NCI-H748 treated with DMSO at 0.1 percent for 48 hours (cell line): Measurements from ENCODE around the gene GALNT16.

ENCODE experiments used
- DNase-seq: peaks from one replicate; lab custom pipeline; 2025; lab: John Stamatoyannopoulos, UW

The GALNT16 gene

GRCh38 chr14:69317780-69318179 is 57.8 kb downstream of the GALNT16 start:
- no peak for DNase-seq

DNA sequence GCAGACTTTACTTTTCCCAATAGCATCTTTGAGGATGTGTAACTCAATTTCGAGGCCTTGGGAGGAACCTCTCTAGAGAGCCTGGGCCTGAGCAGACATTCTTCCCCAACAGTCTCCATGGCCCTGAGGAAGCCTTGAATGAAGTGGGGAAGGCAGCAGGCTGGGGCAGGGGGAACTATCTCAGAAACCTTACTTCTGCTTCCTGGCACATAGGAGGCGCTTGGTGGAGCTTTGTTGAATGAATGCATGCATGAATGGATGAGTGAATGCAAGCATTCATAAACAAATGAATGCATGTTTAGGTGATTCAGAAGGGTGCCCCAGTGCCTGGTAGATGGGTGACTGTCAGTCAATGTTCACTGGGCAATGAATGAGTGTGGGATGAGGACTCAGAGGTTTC is 58.3 kb downstream of the GALNT16 start:
- no peak for DNase-seq

DNA sequence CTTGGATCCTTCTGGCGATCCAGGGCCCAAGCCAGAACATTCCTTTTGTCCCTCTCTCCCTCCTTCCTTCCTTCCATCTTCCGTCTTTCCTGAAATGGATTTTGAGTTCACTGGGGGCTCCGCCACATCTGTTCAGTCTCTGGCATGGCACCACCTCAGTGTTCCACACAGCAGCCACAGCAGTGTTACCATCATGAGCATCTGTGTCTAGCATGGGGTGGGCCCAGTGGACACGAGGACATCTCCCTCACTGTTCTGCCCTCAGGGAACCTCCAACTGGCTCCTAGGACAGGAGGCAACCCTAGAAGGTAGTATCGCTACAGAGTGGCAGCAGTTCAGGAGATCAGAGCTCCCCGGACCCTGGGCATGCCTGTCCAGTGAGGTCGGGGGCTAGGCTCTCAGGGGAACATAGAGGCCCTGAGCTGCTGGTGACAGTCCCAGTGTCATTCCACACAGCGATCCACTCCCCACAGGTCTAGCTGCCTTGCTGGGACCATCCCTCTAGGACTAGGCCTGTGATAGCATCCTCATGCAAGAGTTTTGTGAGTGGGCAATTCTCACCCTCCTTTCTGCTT is 59.0 kb downstream of the GALNT16 start:
- DNase-seq: no peak

GRCh38 chr14:69319911-69320310 is 60.0 kb downstream of the GALNT16 start:
- no peak for DNase-seq

DNA sequence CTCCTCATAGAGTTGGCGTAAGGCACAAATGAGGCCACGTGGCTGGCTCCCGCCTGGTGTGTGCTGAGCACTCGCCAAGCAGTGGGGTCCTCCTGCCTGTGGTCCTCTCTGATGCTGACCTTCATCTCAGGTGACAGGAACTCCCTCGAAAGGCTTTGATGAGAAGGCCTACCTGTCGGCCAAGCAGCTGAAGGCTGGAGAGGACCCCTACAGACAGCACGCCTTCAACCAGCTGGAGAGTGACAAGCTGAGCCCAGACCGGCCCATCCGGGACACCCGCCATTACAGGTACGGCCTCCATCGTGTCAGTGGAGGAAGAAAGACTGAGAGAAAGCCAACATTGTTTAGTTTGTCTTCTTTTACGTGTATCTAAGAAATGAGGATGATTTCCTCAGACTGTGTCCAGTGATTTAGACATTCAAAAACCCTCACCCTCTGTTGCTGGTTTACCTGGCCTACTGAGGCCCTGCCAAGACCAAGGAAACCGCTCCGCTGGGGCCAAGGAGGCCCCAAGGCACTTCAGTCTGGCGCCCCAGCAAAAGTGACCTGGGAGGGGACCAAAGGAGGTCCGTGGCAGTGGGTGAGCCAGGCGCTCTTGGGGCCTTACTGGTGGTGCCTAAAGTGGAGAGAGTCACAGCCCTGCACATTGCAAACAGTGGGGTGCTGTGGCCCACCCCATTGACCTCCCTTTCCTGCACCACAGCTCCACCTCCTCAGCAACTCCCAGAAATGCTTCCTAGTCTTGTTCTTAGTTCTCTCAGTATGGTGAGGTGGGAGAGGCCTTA is 60.8 kb downstream of the GALNT16 start:
- no peak for DNase-seq

DNA sequence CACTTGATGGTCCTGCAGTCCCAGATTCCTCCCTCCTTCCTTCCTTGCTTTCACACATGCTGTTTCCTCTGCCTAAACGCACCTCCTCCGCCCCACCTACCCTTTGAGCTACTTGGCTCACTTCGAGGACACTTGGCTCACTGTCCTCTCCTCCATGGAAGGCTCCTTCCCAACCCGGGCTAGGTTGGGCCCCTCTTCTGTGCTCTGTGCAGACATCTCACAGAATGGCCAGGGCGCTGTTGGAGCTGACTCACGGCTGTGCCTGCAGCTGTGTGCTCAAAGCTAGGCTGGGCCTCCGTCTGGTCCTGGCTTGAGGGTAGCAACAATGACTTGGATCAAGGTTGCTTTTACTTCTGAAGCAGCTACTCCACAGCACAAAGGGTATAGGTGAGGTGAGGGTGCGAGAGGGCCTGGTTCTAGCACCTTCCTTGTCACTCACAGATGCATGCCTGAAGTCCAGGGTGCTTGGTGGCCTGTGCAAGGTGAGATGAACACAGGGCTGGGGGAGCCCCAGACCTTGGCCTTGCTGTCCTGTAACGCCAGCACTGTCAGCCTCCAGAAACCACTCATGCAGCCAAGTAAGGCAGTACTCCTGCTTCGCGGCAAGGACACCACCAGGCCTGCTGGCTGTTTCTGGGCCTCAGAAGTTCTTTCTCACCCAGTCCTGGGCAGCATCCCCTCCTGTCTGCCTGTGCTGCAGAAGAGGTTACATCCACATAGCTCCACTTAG is 61.8 kb downstream of the GALNT16 start:
- no peak for DNase-seq

DNA sequence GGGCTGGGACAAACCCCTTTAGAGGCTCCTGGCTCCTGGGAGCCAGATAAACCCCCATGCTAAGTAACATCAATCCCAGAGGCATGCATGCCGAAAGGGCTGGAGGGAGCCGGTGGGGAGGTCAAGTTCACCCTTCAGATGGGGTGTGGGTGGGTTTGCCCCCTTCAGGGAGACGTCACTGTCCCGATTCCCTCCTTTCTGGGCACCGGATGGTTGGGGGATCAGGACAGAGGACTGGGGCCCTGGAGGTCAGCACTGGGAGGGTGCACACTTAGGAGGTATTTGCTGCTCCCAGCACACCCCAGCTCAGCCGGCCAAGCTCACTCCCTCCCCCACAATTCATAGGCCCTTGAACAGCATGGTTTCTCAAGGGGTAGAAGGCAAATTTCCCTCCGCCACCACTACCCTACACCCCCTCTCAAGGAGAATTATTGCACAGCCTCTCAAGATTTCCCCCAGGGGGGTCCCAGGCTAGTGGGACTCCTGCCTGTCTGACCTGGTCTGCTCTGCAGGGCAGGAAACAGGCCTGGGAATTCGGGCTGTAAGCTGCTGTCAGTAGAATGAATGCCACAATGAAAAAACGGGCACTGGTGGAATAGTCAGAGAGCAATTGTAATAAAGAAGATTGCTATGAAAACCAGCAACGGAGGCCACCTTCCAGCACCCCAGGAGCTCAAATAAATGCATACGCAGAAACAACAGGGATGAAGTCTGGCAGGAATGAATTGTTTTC is 63.5 kb downstream of the GALNT16 start:
- no peak for DNase-seq

DNA sequence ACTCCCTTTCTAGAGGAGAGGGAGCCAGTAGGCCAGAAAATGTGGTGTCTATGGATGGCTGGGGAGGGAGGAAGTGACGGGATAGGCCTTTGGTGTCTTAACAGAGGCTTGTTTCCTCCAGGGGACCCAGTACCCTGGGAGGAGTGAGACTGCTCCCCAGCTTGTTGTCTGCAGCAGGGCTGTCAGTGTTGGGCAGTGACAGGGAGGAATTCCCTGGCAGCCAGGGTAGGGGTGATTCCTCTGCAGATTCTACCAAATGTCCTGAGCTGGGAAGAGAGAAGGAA is 64.0 kb downstream of the GALNT16 start:
- no peak for DNase-seq

- no peak for DNase-seq
Observed at GRCh38 chr14:69324341-69324931, 64.5 kb downstream of the GALNT16 start.

GRCh38 chr14:69325086-69325485 is 65.1 kb downstream of the GALNT16 start:
- DNase-seq: no peak

DNA sequence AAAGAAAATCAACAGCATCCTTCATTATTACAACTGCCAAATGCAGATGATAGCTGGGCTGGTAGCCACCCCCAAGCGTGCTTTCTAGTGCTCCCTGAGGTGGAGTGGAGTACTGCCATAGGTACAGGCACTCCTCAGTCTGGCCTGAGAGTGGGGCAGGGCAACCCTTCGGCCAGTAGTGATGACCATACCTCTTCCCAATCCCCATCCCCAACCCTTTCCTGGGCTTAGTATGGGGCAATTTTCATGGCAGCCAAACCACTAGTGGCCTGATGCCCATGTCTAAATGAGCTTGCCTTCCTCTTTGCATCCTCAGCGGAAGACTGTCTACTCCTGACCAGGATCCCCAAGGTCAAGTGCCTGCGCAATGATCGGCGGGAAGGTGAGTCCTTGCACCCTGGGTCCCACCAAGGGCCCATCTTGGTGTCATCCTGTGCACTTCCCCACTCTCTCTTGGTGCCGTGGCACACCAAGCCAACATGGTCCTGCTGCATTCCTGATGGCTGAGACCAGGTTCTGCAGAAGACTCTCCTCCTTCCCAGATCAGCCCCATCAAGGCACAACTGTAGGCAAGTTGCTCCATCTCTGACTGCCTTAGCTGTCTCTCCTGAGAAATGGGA is 65.8 kb downstream of the GALNT16 start:
- DNase-seq: no peak

GRCh38 chr14:69326611-69327010 is 66.7 kb downstream of the GALNT16 start:
- DNase-seq: no peak

DNA sequence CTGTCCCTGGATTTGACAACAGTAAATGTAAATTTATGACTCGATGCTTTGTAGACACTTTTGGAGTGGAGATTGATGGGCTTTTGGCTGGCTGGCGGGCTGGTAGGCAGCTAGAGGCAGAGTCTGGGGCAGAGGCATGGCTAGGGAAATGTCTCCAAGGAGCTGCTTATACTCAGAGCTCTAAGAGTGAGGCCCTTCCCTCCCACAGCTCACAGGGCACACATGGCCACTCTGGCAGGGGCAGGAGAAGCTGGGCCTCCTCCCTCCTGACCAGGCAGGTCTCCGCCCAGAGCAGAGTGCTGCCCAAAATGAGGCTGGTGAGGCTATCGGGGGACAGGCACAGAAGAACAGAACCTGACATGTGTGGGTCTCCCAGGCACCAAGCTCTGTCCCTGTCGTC is 67.5 kb downstream of the GALNT16 start:
- DNase-seq: no peak

DNA sequence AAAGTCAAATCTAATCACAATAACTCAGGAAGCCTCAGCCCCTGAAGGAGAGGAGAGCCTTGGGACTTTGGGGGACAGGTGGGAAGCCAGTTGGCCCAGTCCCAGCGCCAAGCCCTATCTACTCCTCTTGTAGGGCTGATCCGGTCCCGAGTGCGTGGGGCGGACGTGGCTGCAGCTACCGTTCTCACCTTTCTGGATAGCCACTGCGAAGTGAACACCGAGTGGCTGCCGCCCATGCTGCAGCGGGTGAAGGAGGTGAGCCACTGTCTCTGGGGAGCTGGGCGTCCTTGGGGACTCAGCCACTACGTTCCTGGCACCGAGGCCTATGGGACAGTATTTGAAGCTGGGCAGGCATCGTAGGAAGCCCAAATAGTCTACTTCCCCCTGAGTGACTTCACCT is 68.4 kb downstream of the GALNT16 start:
- DNase-seq: no peak

- no peak for DNase-seq
Observed at GRCh38 chr14:69328765-69329164, 68.8 kb downstream of the GALNT16 start.

DNA sequence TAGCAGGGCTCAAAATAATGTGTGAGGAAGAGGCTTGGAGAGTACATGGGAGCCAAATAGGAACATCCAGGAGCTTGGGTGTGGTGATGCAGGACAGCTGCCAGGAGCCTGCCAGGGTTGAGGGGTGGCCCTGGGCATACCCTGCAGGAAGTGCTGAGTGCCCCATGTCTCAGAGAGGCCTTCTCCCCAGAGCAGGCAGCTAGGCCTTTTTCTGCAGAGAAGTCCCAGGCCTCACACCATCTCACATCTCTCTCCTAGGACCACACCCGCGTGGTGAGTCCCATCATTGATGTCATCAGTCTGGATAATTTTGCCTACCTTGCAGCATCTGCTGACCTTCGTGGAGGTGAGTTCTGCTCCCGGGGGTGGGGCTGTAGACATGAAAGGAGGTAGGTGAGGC is 71.2 kb downstream of the GALNT16 start:
- DNase-seq: no peak

- DNase-seq: no peak
Observed at GRCh38 chr14:69332782-69333395, 72.9 kb downstream of the GALNT16 start.

DNA sequence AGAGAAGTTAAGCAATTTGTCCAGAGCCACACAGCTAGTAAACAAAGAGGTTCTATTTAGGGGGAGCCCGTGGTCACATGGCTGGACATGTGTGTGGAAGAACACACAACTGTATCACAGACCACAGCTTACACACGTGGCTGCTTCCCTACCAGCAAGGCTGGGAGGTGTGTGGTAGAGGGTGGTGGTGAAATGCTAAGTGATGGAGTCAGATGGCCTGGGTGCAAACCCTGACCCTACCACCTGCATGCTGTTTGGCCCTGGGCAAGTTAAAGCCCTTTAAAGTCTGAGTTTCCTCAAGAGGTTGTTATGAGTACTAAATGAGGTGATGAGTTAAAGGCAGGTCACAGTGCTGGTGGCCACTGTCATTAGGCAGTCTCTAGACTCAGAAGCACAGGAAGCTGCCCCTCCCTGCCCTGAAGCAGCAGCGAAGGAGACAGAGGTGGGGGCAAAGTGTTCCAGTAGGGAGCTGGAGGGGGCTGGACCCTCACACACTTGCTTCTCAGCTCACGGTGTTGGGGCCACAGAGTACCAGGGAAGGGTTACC is 73.9 kb downstream of the GALNT16 start:
- DNase-seq: no peak

DNA sequence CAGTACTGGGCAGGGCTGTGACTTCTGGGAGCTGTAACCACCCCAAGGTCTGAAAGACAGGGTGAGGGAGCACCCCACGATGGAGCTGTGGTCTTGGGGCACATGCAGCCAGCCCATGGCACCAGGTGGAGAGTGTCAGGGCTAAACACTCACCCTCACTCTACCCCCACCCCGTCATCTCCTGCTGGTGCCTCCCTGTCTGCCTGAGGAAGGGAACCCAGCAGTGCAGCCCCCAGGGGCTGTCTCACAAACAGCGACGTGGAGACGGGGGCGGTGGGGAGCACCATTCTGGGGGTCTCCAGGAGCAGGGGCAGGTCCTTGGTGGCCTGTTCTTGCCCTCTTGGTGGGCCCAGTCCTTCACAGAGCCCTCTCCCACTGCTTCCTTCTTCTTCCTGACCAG is 74.6 kb downstream of the GALNT16 start:
- no peak for DNase-seq

- no peak for DNase-seq
Observed at GRCh38 chr14:69335371-69335771, 75.4 kb downstream of the GALNT16 start.

DNA sequence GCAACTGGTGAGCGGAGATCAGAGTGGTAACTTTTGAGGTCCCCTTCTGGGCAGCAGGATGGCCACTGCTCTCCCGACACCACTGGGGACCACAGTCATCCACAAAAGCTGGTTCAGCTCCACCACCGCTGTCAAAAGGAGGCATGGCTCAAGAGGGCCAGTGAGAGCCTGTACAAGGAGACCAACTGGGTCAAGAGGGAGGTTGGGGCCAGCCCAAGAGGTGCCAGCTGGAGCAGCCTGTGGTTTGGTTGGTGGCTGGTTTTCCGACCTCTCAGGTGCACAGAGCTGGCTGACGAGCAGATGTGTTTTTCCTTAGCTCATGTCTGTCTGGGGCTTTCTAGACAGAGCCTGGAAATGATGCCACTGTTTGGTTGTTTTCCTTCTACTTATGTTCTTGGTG is 78.0 kb downstream of the GALNT16 start:
- no peak for DNase-seq
